H1 (cell line): ENCODE measurements around the gene CCIN. TPM values are rescaled to one million over a fixed set of nuclear protein-coding genes. Genes with fewer than 3 reads are reported as not detected.

Source experiments
- CBX8 ChIP-seq: fragments of 300-800, 300-1000 bp; sonication (generic); IDR thresholded peaks from 2 replicates; pipeline ENCODE4 v1.7.1; 2016; ENCODE audit warnings: low read depth, low read length, borderline replicate concordance
- EP300 ChIP-seq, 2 experiments: IDR thresholded peaks; 1 replicate in 1 of 2; 2 replicates in 1 of 2; pipeline ENCODE4 v1.6.1; 2011 to 2012; ENCODE audit warnings: low read depth in 2 of 2, low read length in 2 of 2, mild to moderate bottlenecking in 2 of 2, borderline replicate concordance in 1 of 2, inconsistent platforms in 1 of 2, moderate library complexity in 1 of 2
- GTF2F1 ChIP-seq: IDR thresholded peaks from 2 replicates; pipeline ENCODE4 v1.6.1; 2012; ENCODE audit warnings: low read depth, low read length, improper control_type of control experiment, borderline replicate concordance
- NANOG ChIP-seq: IDR thresholded peaks from 2 replicates; pipeline ENCODE4 v1.6.1; 2011; ENCODE audit warnings: low read length, low read depth, mild to moderate bottlenecking, inconsistent platforms; ENCODE audit not compliant: insufficient read depth, poor library complexity, severe bottlenecking
- NRF1 ChIP-seq: IDR thresholded peaks from 2 replicates; pipeline ENCODE4 v1.6.1; 2011; ENCODE audit warnings: mild to moderate bottlenecking, low read depth, low read length, improper control_type of control experiment
- SP1 ChIP-seq: IDR thresholded peaks from 2 replicates; pipeline ENCODE4 v1.6.1; 2011; ENCODE audit warnings: low read depth, low read length
- polyA plus RNA-seq, 7 experiments: library from polyadenylated mRNA; depleted of rRNA in 3 of 7; stranded (reverse) in 5 of 7; unstranded in 2 of 7; fragments of >200 nt in 5 of 7; fragments of 200-250 nt in 2 of 7; gene quantifications; 1 replicate in 5 of 7; 2 replicates in 1 of 7; 4 replicates in 1 of 7; pipeline versions ENCODE4 v1.2.1 to v1.2.3, GENCODE V29; 2011 to 2013; ENCODE audit warnings: missing spikeins in 2 of 7, mixed read lengths in 2 of 7
- total RNA-seq: library from RNA; stranded (reverse); fragmentation: NEBNext Ultra II Directional; extraction: Animal tissue kit (Norgen Biotek cat#: 25700); gene quantifications from 2 replicates; pipeline ENCODE4 v1.2.1, GENCODE V29; 2021
- TF ChIP-seq, protein P1 (sequence below): fragments of 300-600 bp; sonication (generic); IDR thresholded peaks from 2 replicates; pipeline ENCODE4 v1.7.1; 2012; ENCODE audit warnings: low read length, moderate library complexity, mild to moderate bottlenecking, inconsistent platforms; ENCODE audit not compliant: insufficient replicate concordance
- TF ChIP-seq, protein P2 (sequence below): IDR thresholded peaks from 2 replicates; pipeline ENCODE4 v1.6.1; 2011; ENCODE audit warnings: low read length, improper control_type of control experiment

The CCIN gene
- total and polyA plus RNA-seq, 2 of the 8 experiments (the other 6 are each of a cell fraction or from before 2014, with no cell fraction given): 0.19 to 0.21 TPM

DNA sequence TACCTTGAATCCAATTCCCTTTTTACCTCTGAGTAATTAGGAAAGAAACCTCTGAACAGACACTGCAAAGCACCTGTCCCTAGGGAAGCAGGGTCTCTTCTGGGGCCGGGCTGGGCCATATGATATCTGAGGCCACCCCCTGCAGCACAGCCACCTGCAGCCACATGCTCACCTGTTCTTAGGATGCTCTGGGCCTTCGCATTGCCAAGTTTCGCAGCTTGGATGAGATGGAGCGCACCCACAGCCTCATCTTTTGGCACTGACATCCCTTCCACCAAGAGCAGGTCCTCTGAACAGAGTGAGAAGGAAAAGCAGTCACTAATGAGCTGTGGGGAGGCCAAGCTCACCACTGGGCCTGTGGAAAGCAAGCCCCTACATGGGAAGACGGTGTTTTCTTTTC is 48.8 kb downstream of the CCIN start (continued):
- TF ChIP-seq, protein P1, sequence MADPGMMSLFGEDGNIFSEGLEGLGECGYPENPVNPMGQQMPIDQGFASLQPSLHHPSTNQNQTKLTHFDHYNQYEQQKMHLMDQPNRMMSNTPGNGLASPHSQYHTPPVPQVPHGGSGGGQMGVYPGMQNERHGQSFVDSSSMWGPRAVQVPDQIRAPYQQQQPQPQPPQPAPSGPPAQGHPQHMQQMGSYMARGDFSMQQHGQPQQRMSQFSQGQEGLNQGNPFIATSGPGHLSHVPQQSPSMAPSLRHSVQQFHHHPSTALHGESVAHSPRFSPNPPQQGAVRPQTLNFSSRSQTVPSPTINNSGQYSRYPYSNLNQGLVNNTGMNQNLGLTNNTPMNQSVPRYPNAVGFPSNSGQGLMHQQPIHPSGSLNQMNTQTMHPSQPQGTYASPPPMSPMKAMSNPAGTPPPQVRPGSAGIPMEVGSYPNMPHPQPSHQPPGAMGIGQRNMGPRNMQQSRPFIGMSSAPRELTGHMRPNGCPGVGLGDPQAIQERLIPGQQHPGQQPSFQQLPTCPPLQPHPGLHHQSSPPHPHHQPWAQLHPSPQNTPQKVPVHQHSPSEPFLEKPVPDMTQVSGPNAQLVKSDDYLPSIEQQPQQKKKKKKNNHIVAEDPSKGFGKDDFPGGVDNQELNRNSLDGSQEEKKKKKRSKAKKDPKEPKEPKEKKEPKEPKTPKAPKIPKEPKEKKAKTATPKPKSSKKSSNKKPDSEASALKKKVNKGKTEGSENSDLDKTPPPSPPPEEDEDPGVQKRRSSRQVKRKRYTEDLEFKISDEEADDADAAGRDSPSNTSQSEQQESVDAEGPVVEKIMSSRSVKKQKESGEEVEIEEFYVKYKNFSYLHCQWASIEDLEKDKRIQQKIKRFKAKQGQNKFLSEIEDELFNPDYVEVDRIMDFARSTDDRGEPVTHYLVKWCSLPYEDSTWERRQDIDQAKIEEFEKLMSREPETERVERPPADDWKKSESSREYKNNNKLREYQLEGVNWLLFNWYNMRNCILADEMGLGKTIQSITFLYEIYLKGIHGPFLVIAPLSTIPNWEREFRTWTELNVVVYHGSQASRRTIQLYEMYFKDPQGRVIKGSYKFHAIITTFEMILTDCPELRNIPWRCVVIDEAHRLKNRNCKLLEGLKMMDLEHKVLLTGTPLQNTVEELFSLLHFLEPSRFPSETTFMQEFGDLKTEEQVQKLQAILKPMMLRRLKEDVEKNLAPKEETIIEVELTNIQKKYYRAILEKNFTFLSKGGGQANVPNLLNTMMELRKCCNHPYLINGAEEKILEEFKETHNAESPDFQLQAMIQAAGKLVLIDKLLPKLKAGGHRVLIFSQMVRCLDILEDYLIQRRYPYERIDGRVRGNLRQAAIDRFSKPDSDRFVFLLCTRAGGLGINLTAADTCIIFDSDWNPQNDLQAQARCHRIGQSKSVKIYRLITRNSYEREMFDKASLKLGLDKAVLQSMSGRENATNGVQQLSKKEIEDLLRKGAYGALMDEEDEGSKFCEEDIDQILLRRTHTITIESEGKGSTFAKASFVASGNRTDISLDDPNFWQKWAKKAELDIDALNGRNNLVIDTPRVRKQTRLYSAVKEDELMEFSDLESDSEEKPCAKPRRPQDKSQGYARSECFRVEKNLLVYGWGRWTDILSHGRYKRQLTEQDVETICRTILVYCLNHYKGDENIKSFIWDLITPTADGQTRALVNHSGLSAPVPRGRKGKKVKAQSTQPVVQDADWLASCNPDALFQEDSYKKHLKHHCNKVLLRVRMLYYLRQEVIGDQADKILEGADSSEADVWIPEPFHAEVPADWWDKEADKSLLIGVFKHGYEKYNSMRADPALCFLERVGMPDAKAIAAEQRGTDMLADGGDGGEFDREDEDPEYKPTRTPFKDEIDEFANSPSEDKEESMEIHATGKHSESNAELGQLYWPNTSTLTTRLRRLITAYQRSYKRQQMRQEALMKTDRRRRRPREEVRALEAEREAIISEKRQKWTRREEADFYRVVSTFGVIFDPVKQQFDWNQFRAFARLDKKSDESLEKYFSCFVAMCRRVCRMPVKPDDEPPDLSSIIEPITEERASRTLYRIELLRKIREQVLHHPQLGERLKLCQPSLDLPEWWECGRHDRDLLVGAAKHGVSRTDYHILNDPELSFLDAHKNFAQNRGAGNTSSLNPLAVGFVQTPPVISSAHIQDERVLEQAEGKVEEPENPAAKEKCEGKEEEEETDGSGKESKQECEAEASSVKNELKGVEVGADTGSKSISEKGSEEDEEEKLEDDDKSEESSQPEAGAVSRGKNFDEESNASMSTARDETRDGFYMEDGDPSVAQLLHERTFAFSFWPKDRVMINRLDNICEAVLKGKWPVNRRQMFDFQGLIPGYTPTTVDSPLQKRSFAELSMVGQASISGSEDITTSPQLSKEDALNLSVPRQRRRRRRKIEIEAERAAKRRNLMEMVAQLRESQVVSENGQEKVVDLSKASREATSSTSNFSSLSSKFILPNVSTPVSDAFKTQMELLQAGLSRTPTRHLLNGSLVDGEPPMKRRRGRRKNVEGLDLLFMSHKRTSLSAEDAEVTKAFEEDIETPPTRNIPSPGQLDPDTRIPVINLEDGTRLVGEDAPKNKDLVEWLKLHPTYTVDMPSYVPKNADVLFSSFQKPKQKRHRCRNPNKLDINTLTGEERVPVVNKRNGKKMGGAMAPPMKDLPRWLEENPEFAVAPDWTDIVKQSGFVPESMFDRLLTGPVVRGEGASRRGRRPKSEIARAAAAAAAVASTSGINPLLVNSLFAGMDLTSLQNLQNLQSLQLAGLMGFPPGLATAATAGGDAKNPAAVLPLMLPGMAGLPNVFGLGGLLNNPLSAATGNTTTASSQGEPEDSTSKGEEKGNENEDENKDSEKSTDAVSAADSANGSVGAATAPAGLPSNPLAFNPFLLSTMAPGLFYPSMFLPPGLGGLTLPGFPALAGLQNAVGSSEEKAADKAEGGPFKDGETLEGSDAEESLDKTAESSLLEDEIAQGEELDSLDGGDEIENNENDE: no peak
- no peak for TF ChIP-seq NRF1
- no peak for TF ChIP-seq SP1
- TF ChIP-seq CBX8: no peak
- TF ChIP-seq GTF2F1: no peak
- no peak for TF ChIP-seq NANOG
- TF ChIP-seq, protein P2, sequence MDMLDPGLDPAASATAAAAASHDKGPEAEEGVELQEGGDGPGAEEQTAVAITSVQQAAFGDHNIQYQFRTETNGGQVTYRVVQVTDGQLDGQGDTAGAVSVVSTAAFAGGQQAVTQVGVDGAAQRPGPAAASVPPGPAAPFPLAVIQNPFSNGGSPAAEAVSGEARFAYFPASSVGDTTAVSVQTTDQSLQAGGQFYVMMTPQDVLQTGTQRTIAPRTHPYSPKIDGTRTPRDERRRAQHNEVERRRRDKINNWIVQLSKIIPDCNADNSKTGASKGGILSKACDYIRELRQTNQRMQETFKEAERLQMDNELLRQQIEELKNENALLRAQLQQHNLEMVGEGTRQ: no peak
- TF ChIP-seq EP300 (IDR thresholded peaks at IDR 0.05; ENCODE audit: borderline replicate concordance in 1 of 2, low read depth in 2 of 2, low read length in 2 of 2): no peak
